ENCODE data around the gene TTC7B.

DNA sequence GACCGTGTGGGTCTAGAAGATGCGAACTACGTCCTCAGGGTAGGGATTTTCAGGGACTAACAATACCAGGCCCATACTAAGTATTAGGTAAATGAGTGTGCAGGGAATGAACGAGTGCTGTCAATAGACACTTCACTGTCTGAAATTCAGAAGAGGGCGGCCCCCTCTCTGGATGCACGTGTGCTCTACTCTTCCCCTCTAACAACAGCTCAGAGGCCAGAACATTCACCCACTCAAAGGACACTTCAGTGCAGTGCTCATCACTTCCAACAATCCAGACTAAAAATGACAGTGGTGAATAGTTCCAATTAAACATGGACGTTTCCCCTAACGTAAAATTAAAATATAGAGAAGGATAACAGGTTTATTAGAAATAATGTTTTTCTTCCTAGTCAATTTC lies 219.5 kb downstream of the TTC7B start:
- TF ChIP-seq, protein P1, sequence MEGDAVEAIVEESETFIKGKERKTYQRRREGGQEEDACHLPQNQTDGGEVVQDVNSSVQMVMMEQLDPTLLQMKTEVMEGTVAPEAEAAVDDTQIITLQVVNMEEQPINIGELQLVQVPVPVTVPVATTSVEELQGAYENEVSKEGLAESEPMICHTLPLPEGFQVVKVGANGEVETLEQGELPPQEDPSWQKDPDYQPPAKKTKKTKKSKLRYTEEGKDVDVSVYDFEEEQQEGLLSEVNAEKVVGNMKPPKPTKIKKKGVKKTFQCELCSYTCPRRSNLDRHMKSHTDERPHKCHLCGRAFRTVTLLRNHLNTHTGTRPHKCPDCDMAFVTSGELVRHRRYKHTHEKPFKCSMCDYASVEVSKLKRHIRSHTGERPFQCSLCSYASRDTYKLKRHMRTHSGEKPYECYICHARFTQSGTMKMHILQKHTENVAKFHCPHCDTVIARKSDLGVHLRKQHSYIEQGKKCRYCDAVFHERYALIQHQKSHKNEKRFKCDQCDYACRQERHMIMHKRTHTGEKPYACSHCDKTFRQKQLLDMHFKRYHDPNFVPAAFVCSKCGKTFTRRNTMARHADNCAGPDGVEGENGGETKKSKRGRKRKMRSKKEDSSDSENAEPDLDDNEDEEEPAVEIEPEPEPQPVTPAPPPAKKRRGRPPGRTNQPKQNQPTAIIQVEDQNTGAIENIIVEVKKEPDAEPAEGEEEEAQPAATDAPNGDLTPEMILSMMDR (IDR thresholded peaks at IDR 0.05; ENCODE audit: borderline replicate concordance, extremely low read depth, low read length, poor library complexity, severe bottlenecking) = no peak
- TF ChIP-seq EZH2 (IDR thresholded peaks at IDR 0.05; ENCODE audit: borderline replicate concordance, low read depth, low read length, severe bottlenecking) = no peak
